Keratinocyte (primary cell): ENCODE results near the gene SUSD5. TPM values are rescaled to one million over a fixed set of nuclear protein-coding genes. Genes with fewer than 3 reads are reported as not detected.

ENCODE experiments used
- DNase-seq: peaks from one replicate; pipeline ENCODE4 v3.0.0-alpha.2; 2011; ENCODE audit warnings: low read depth, missing footprints, low spot score
- FAIRE-seq: peaks from 2 replicates; lab custom pipeline; 2011; peaks lifted over from hg19 to GRCh38; lab: Jason Lieb, UNC
- H2AFZ ChIP-seq: 2 replicates; pipeline ENCODE4 v1.6.0; 2012; ENCODE audit warnings: low read length, control low read depth, inconsistent platforms; ENCODE audit not compliant: control insufficient read depth
- H3K27ac ChIP-seq: 2 replicates; pipeline ENCODE4 v1.5.1; 2011; ENCODE audit warnings: low read length; ENCODE audit not compliant: control insufficient read depth, insufficient read depth
- H3K27me3 ChIP-seq: 3 replicates; pipeline ENCODE4 v1.6.0; 2011; ENCODE audit warnings: low read length; ENCODE audit not compliant: control insufficient read depth, insufficient read depth; ENCODE audit errors: extremely low read depth
- H3K36me3 ChIP-seq, 2 experiments: 2 replicates in 1 of 2; 3 replicates in 1 of 2; pipeline ENCODE4 v1.5.1; 2011; ENCODE audit warnings: low read length in 2 of 2, mild to moderate bottlenecking in 1 of 2; ENCODE audit not compliant: control insufficient read depth in 2 of 2, insufficient read depth in 2 of 2; ENCODE audit errors: extremely low read depth in 1 of 2
- H3K4me1 ChIP-seq: 3 replicates; pipeline ENCODE4 v1.5.1; 2011; ENCODE audit warnings: low read length; ENCODE audit not compliant: control insufficient read depth, insufficient read depth; ENCODE audit errors: extremely low read depth
- H3K4me2 ChIP-seq: 3 replicates; pipeline ENCODE4 v1.6.0; 2011; ENCODE audit warnings: low read depth, low read length; ENCODE audit not compliant: control insufficient read depth, insufficient read depth; ENCODE audit errors: extremely low read depth
- H3K4me3 ChIP-seq, 3 experiments: fragments of 200-600 bp in 1 of 3; sonication (generic) in 1 of 3; 2 replicates in 2 of 3; 3 replicates in 1 of 3; pipeline ENCODE4 v1.5.1; 2011 to 2016; ENCODE audit warnings: low read length in 3 of 3, mild to moderate bottlenecking in 3 of 3, control low read depth in 2 of 3, inconsistent platforms in 1 of 3, low read depth in 1 of 3, mixed read lengths in 1 of 3, mixed run types in 1 of 3, moderate library complexity in 1 of 3; ENCODE audit not compliant: control insufficient read depth in 2 of 3, insufficient read depth in 2 of 3; ENCODE audit errors: extremely low read depth in 1 of 3
- H3K79me2 ChIP-seq: 2 replicates; pipeline ENCODE4 v1.6.0; 2012; ENCODE audit warnings: low read length; ENCODE audit not compliant: control insufficient read depth, insufficient read depth
- H3K9ac ChIP-seq: 3 replicates; pipeline ENCODE4 v1.6.0; 2011; ENCODE audit warnings: low read length; ENCODE audit not compliant: control insufficient read depth, insufficient read depth; ENCODE audit errors: extremely low read depth
- H3K9me1 ChIP-seq: 3 replicates; pipeline ENCODE4 v1.6.0; 2011; ENCODE audit warnings: low read length; ENCODE audit not compliant: control insufficient read depth, insufficient read depth; ENCODE audit errors: extremely low read depth
- H3K9me3 ChIP-seq: 2 replicates; pipeline ENCODE4 v1.5.1; 2012; ENCODE audit warnings: low read depth, low read length; ENCODE audit not compliant: control insufficient read depth
- H4K20me1 ChIP-seq: 3 replicates; pipeline ENCODE4 v1.6.0; 2011; ENCODE audit warnings: low read length; ENCODE audit not compliant: control insufficient read depth, insufficient read depth; ENCODE audit errors: extremely low read depth
- EZH2 ChIP-seq: IDR thresholded peaks from one replicate; pipeline ENCODE4 v1.6.1; 2012; ENCODE audit warnings: inconsistent platforms, mild to moderate bottlenecking, low read length, moderate library complexity
- dilution Hi-C: fragments of 300-500 bp; cut with MboI; formaldehyde crosslinking; loops from one replicate; pipeline ENCODE4 v1.7.0; 2020; ENCODE audit warnings: low sequenced_read_pairs; ENCODE audit not compliant: extremely low pct_ligation_motif_present
- polyA plus RNA-seq, 5 experiments: library from polyadenylated mRNA; depleted of rRNA in 3 of 5; stranded (reverse) in 3 of 5; stranded (forward) in 1 of 5; unstranded in 1 of 5; fragments of >200 nt; gene quantifications; 1 replicate in 1 of 5; 2 replicates in 3 of 5; 3 replicates in 1 of 5; pipeline versions ENCODE4 v1.2.1 to v1.2.3, GENCODE V29; 2011 to 2012; ENCODE audit warnings: missing spikeins in 2 of 5, low read depth in 1 of 5, low replicate concordance in 1 of 5
- TF ChIP-seq, protein P1 (sequence below), 3 experiments: IDR thresholded peaks in 1 of 3; conservative IDR thresholded peaks in 1 of 3; optimal IDR thresholded peaks in 1 of 3; 2 replicates in 2 of 3; 3 replicates in 1 of 3; pipeline versions ENCODE3 to v1.5.1; 2011; ENCODE audit warnings: low read length in 3 of 3, mild to moderate bottlenecking in 3 of 3, moderate library complexity in 2 of 3, control low read depth in 1 of 3, inconsistent platforms in 1 of 3; ENCODE audit not compliant: insufficient read depth in 2 of 3; ENCODE audit errors: extremely low read depth in 1 of 3

SUSD5 gene
- polyA plus RNA-seq, 1 donor (not counting 4 experiments of a cell fraction or from before 2014, with no cell fraction given), result 0.05 TPM

GRCh38 chr3:33246786-33247185 is 28.2 kb upstream of the SUSD5 start:
- no peak overlapping the region for H3K27ac ChIP-seq
- H4K20me1 ChIP-seq, result no peaks in the 10 kb centered on the region
- no peaks in the 10 kb centered on the region for H3K9me1 ChIP-seq
- no peaks in the 10 kb centered on the region for H3K36me3 ChIP-seq
- no peak overlapping the region for H3K4me2 ChIP-seq
- H3K79me2 ChIP-seq, result no peaks in the 10 kb centered on the region
- no peaks in the 10 kb centered on the region for H3K9me3 ChIP-seq
- H3K4me3 ChIP-seq, result no peak overlapping the region
- TF ChIP-seq EZH2, result no peak
- TF ChIP-seq, protein P1, sequence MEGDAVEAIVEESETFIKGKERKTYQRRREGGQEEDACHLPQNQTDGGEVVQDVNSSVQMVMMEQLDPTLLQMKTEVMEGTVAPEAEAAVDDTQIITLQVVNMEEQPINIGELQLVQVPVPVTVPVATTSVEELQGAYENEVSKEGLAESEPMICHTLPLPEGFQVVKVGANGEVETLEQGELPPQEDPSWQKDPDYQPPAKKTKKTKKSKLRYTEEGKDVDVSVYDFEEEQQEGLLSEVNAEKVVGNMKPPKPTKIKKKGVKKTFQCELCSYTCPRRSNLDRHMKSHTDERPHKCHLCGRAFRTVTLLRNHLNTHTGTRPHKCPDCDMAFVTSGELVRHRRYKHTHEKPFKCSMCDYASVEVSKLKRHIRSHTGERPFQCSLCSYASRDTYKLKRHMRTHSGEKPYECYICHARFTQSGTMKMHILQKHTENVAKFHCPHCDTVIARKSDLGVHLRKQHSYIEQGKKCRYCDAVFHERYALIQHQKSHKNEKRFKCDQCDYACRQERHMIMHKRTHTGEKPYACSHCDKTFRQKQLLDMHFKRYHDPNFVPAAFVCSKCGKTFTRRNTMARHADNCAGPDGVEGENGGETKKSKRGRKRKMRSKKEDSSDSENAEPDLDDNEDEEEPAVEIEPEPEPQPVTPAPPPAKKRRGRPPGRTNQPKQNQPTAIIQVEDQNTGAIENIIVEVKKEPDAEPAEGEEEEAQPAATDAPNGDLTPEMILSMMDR (optimal IDR thresholded peaks at IDR 0.05 in 1 of 3, IDR thresholded peaks at IDR 0.05 in 1 of 3, conservative IDR thresholded peaks at IDR 0.05 in 1 of 3; ENCODE audit: extremely low read depth in 1 of 3, insufficient read depth in 2 of 3, low read length in 3 of 3), result no peak
- H2AFZ ChIP-seq, result no peak overlapping the region
- H3K9ac ChIP-seq, result no peak overlapping the region
- FAIRE-seq (no peak), DNase-seq (no peak)
- dilution Hi-C loops, result no loop called here
- H3K4me1 ChIP-seq, result no peaks in the 10 kb centered on the region
- peaks cover 3% of the 10 kb centered on the region for H3K27me3 ChIP-seq

DNA sequence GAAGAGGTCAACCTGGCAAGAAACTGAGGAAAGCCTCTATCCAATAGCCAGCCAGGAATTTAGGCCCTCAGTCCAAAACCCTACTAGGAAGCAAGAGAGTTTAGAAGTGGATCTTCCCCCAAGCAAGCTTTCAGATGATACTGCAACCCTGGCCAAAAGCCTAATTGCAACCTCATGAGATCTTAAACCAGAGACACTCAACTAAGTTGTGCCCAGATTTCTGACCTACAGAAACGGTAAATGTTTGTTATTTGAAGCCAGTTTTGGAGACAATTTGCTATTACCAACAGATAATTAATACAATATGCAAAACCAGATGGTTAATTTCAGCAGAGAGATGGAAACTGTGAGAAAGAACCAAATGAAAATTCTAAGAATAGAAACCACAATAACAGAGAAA is 21.7 kb upstream of the SUSD5 start:
- Histone ChIP-seq H3K27ac (no peak overlapping the region), H3K9ac (no peak overlapping the region), H2AFZ (no peak overlapping the region), H3K27me3 (peaks cover 6% of the 10 kb centered on the region), H3K79me2 (no peaks in the 10 kb centered on the region), H3K4me2 (no peak overlapping the region), H3K36me3 (no peaks in the 10 kb centered on the region), H3K4me1 (no peaks in the 10 kb centered on the region), H3K9me1 (no peaks in the 10 kb centered on the region), H4K20me1 (no peaks in the 10 kb centered on the region), H3K4me3 (no peak overlapping the region), H3K9me3 (no peaks in the 10 kb centered on the region)
- dilution Hi-C loops, result no loop called here
- FAIRE-seq (no peak), DNase-seq (no peak)
- TF ChIP-seq, protein P1 (optimal IDR thresholded peaks at IDR 0.05 in 1 of 3, IDR thresholded peaks at IDR 0.05 in 1 of 3, conservative IDR thresholded peaks at IDR 0.05 in 1 of 3; ENCODE audit: extremely low read depth in 1 of 3, insufficient read depth in 2 of 3, low read length in 3 of 3), result no peak
- TF ChIP-seq EZH2, result no peak
